Neuronal stem cell (in vitro differentiated cells): ENCODE results near the gene USP15.

Experiments used
- DNase-seq: peaks from one replicate; pipeline ENCODE4 v3.0.0-alpha.2; 2013; ENCODE audit warnings: low spot score
- H2AFZ ChIP-seq: one replicate; pipeline ENCODE4 v1.6.1; 2013; ENCODE audit warnings: mild to moderate bottlenecking, low read length, inconsistent platforms
- H2AK5ac ChIP-seq: 2 replicates; pipeline ENCODE4 v1.6.1; 2013; ENCODE audit warnings: low read depth, mild to moderate bottlenecking, inconsistent platforms, low read length, moderate library complexity, mixed read lengths
- H2BK120ac ChIP-seq: 2 replicates; pipeline ENCODE4 v1.6.1; 2013; ENCODE audit warnings: low read depth, mild to moderate bottlenecking, inconsistent platforms, low read length, moderate library complexity, mixed read lengths
- H2BK12ac ChIP-seq: one replicate; pipeline ENCODE4 v1.6.1; 2013; ENCODE audit warnings: low read length, inconsistent platforms
- H2BK15ac ChIP-seq: 2 replicates; pipeline ENCODE4 v1.6.1; 2013; ENCODE audit warnings: mild to moderate bottlenecking, low read length, inconsistent platforms, mixed read lengths
- H2BK5ac ChIP-seq: one replicate; pipeline ENCODE4 v1.6.1; 2013; ENCODE audit warnings: inconsistent platforms, mild to moderate bottlenecking, low read length, moderate library complexity
- H3K14ac ChIP-seq: one replicate; pipeline ENCODE4 v1.6.1; 2013; ENCODE audit warnings: low read length, inconsistent platforms
- H3K18ac ChIP-seq: 2 replicates; pipeline ENCODE4 v1.6.1; 2013; ENCODE audit warnings: low read length, inconsistent platforms
- H3K23ac ChIP-seq: 2 replicates; pipeline ENCODE4 v1.6.1; 2013; ENCODE audit warnings: low read depth, mild to moderate bottlenecking, mixed read lengths, low read length, inconsistent platforms; ENCODE audit not compliant: poor library complexity
- H3K27ac ChIP-seq: replicated peaks from 3 replicates; pipeline ENCODE4 v1.5.1; 2013; ENCODE audit warnings: low read length, inconsistent platforms
- H3K27me3 ChIP-seq, 3 experiments: 2 replicates each; pipeline ENCODE4 v1.6.1; 2013; ENCODE audit warnings: low read length in 3 of 3, mild to moderate bottlenecking in 2 of 3, inconsistent platforms in 1 of 3, low read depth in 1 of 3, mixed read lengths in 1 of 3, moderate library complexity in 1 of 3; ENCODE audit not compliant: control insufficient read depth in 3 of 3, insufficient read depth in 3 of 3
- H3K36me3 ChIP-seq, 2 donors: replicated peaks in 1 of 2; 2 replicates each; pipeline ENCODE4 v1.6.1; 2013; ENCODE audit warnings: low read length in 2 of 2; ENCODE audit not compliant: control insufficient read depth in 2 of 2, insufficient read depth in 2 of 2
- H3K4ac ChIP-seq: 2 replicates; pipeline ENCODE4 v1.6.1; 2013; ENCODE audit warnings: inconsistent platforms, mild to moderate bottlenecking, low read length, moderate library complexity
- H3K4me1 ChIP-seq, 2 donors: 1 replicate in 1 of 2; 2 replicates in 1 of 2; pipeline ENCODE4 v1.6.1; 2013; ENCODE audit warnings: low read length in 2 of 2, low read depth in 1 of 2; ENCODE audit not compliant: control insufficient read depth in 2 of 2, insufficient read depth in 1 of 2
- H3K4me2 ChIP-seq: one replicate; pipeline ENCODE4 v1.6.1; 2013; ENCODE audit warnings: mild to moderate bottlenecking, low read length, inconsistent platforms; ENCODE audit not compliant: insufficient read depth, poor library complexity, severe bottlenecking
- H3K4me3 ChIP-seq, 2 donors: 2 replicates each; pipeline ENCODE4 v1.5.1; 2013; ENCODE audit warnings: low read length in 2 of 2, mild to moderate bottlenecking in 2 of 2, inconsistent platforms in 1 of 2, moderate library complexity in 1 of 2
- H3K79me1 ChIP-seq: one replicate; pipeline ENCODE4 v1.6.1; 2013; ENCODE audit warnings: low read depth, mild to moderate bottlenecking, inconsistent platforms, low read length, moderate library complexity
- H3K9ac ChIP-seq: one replicate; pipeline ENCODE4 v1.6.1; 2013; ENCODE audit warnings: mild to moderate bottlenecking, low read depth, low read length, inconsistent platforms; ENCODE audit not compliant: poor library complexity
- H3K9me3 ChIP-seq, 2 donors: replicated peaks in 1 of 2; 2 replicates each; pipeline versions ENCODE3 to v1.6.1; 2013; ENCODE audit warnings: low read length in 2 of 2, mild to moderate bottlenecking in 2 of 2, inconsistent platforms in 1 of 2, low read depth in 1 of 2, mixed read lengths in 1 of 2, moderate library complexity in 1 of 2; ENCODE audit not compliant: control insufficient read depth in 2 of 2, insufficient read depth in 1 of 2
- H4K8ac ChIP-seq: one replicate; pipeline ENCODE4 v1.6.1; 2013; ENCODE audit warnings: low read depth, mild to moderate bottlenecking, inconsistent platforms, low read length, moderate library complexity
- H4K91ac ChIP-seq: one replicate; pipeline ENCODE4 v1.6.1; 2013; ENCODE audit warnings: low read length, low read depth, mild to moderate bottlenecking, inconsistent platforms; ENCODE audit not compliant: poor library complexity
- WGBS, 2 donors: extraction: QIAGEN DNeasy Blood & Tissue Kit; methylation state at CpG; one replicate each; pipeline ENCODE4 v1.1.7; 2013; ENCODE audit warnings: missing lambda C conversion rate in 2 of 2, mixed read lengths in 1 of 2; ENCODE audit not compliant: insufficient read length in 2 of 2, insufficient replicate concordance in 1 of 2; ENCODE audit errors: extremely low coverage in 2 of 2; 5-methylcytosine and 5-hydroxymethylcytosine counted together

Gene USP15

GRCh38 chr12:62379723-62380045 is 119.5 kb downstream of the USP15 start:
- no peaks in the 10 kb centered on the region for H3K79me1 ChIP-seq
- H3K9me3 ChIP-seq: no peaks in the 10 kb centered on the region
- H3K14ac ChIP-seq: no peak overlapping the region
- H3K23ac ChIP-seq: no peak overlapping the region
- no peaks in the 10 kb centered on the region for H3K27me3 ChIP-seq
- H4K8ac ChIP-seq: no peak overlapping the region
- no peak overlapping the region for H2BK120ac ChIP-seq
- H2BK5ac ChIP-seq: no peak overlapping the region
- no peak overlapping the region for H4K91ac ChIP-seq
- no peak overlapping the region for H2BK15ac ChIP-seq
- no peak overlapping the region for H2AFZ ChIP-seq
- H2AK5ac ChIP-seq: no peak overlapping the region
- no peak overlapping the region for H3K4me3 ChIP-seq
- H3K4me1 ChIP-seq: no peaks in the 10 kb centered on the region
- H3K4me2 ChIP-seq: no peak overlapping the region
- H2BK12ac ChIP-seq: no peak overlapping the region
- no peak overlapping the region for H3K4ac ChIP-seq
- no peak overlapping the region for H3K18ac ChIP-seq
- peaks cover 2 to 26% of the 10 kb centered on the region in 2 donors for H3K36me3 ChIP-seq
- no peak overlapping the region for H3K27ac ChIP-seq
- no peak for DNase-seq
- H3K9ac ChIP-seq: no peak overlapping the region

- H2BK12ac ChIP-seq: no peak overlapping the region
- H3K4me3 ChIP-seq: no peak overlapping the region
- no peak overlapping the region for H4K91ac ChIP-seq
- H3K9ac ChIP-seq: no peak overlapping the region
- no peak overlapping the region for H2BK120ac ChIP-seq
- H3K79me1 ChIP-seq: no peaks in the 10 kb centered on the region
- H3K36me3 ChIP-seq: peaks cover 2 to 40% of the 10 kb centered on the region in 2 donors
- H3K4me2 ChIP-seq: no peak overlapping the region
- no peak overlapping the region for H2AFZ ChIP-seq
- H2AK5ac ChIP-seq: no peak overlapping the region
- WGBS, 2 donors: no CpG with 5 or more reads among the region's 2 CpGs
- DNase-seq: no peak
- no peak overlapping the region for H3K18ac ChIP-seq
- no peak overlapping the region for H4K8ac ChIP-seq
- no peak overlapping the region for H2BK5ac ChIP-seq
- no peaks in the 10 kb centered on the region for H3K4me1 ChIP-seq
- H3K4ac ChIP-seq: no peak overlapping the region
- no peak overlapping the region for H3K14ac ChIP-seq
- no peaks in the 10 kb centered on the region for H3K9me3 ChIP-seq
- H3K27ac ChIP-seq: no peak overlapping the region
- H2BK15ac ChIP-seq: no peak overlapping the region
- no peak overlapping the region for H3K23ac ChIP-seq
- no peaks in the 10 kb centered on the region for H3K27me3 ChIP-seq
Observed at GRCh38 chr12:62382526-62382925, 122.3 kb downstream of the USP15 start.

- Histone ChIP-seq H4K91ac (no peak overlapping the region), H3K4ac (no peak overlapping the region), H3K4me3 (no peak overlapping the region), H3K18ac (no peak overlapping the region), H4K8ac (no peak overlapping the region), H2BK120ac (no peak overlapping the region), H2AFZ (no peak overlapping the region), H3K9me3 (no peaks in the 10 kb centered on the region), H3K27me3 (no peaks in the 10 kb centered on the region), H2BK15ac (no peak overlapping the region), H3K9ac (no peak overlapping the region), H3K79me1 (no peaks in the 10 kb centered on the region), H2BK5ac (no peak overlapping the region), H2AK5ac (no peak overlapping the region), H3K4me2 (no peak overlapping the region), H3K36me3 (peaks cover 0 to 89% of the 10 kb centered on the region in 2 donors), H2BK12ac (no peak overlapping the region), H3K23ac (no peak overlapping the region), H3K14ac (no peak overlapping the region), H3K4me1 (no peaks in the 10 kb centered on the region), H3K27ac (no peak overlapping the region)
- no CpG with 5 or more reads among the region's 4 CpGs for WGBS, 2 donors
- DNase-seq: no peak
Observed at GRCh38 chr12:62396750-62397149, 136.5 kb downstream of the USP15 start.

- H2BK5ac ChIP-seq: no peak overlapping the region
- no peak overlapping the region for H3K4me2 ChIP-seq
- no peaks in the 10 kb centered on the region for H3K4me1 ChIP-seq
- H2AK5ac ChIP-seq: no peak overlapping the region
- no peaks in the 10 kb centered on the region for H3K79me1 ChIP-seq
- H2BK12ac ChIP-seq: no peak overlapping the region
- H3K9me3 ChIP-seq: no peaks in the 10 kb centered on the region
- no peak overlapping the region for H3K4me3 ChIP-seq
- no CpG with 5 or more reads among the region's 2 CpGs for WGBS, 2 donors
- no peak overlapping the region for H3K18ac ChIP-seq
- H2BK15ac ChIP-seq: no peak overlapping the region
- H4K8ac ChIP-seq: no peak overlapping the region
- H3K23ac ChIP-seq: no peak overlapping the region
- no peaks in the 10 kb centered on the region for H3K27me3 ChIP-seq
- H3K36me3 ChIP-seq: peaks cover 0 to 85% of the 10 kb centered on the region in 2 donors
- no peak overlapping the region for H3K27ac ChIP-seq
- no peak for DNase-seq
- H2BK120ac ChIP-seq: no peak overlapping the region
- no peak overlapping the region for H3K4ac ChIP-seq
- H4K91ac ChIP-seq: no peak overlapping the region
- no peak overlapping the region for H2AFZ ChIP-seq
- H3K9ac ChIP-seq: no peak overlapping the region
- no peak overlapping the region for H3K14ac ChIP-seq
Observed at GRCh38 chr12:62400135-62400534, 139.9 kb downstream of the USP15 start.
